ENCODE results near the gene RTL5.

Gene RTL5

DNA sequence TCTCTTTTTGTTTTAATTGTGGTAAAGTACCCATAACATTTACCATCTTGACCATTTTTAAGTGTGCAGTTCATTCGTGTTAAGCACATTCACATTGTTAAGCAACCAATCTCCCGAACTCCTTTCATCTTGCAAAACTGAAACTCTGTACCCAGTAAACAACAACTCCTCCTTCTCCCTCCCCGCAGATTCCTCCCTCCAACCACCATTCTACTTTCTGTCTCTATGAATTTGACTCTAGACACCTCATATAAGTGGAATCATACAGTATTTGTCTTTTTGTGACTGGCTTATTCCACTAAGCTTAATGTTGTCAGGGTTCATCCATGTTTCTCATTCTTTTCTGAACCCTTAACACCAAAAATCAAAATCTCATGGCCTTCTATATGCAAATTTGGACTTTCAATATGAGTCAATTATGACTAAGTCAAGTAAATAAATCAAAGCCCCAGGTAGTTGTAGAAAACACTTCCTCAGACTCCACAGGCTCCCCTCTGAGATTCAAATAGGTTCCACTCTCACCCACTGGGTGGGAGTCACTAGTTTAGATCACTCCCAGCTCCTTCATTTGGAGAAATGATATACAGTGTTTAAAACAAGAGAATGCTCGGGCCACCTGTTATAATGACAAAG is 9.8 kb upstream of the RTL5 start:
- H3K36me3 ChIP-seq (ENCODE audit: insufficient read depth, low read length): peaks cover 10% of the 10 kb centered on the region
- no peak overlapping the region for H3K9ac ChIP-seq (ENCODE audit: low read depth, low read length)
- no peaks in the 10 kb centered on the region for H3K9me3 ChIP-seq (ENCODE audit: control insufficient read depth, insufficient read depth, low read length)
- no peaks in the 10 kb centered on the region for H3K4me1 ChIP-seq (ENCODE audit: insufficient read depth, low read length)

- peaks cover 12% of the 10 kb centered on the region for H3K36me3 ChIP-seq (ENCODE audit: insufficient read depth, low read length)
- no peak overlapping the region for H3K9ac ChIP-seq (ENCODE audit: low read depth, low read length)
Observed at GRCh38 chrX:72139538-72139937, 7.8 kb upstream of the RTL5 start.

DNA sequence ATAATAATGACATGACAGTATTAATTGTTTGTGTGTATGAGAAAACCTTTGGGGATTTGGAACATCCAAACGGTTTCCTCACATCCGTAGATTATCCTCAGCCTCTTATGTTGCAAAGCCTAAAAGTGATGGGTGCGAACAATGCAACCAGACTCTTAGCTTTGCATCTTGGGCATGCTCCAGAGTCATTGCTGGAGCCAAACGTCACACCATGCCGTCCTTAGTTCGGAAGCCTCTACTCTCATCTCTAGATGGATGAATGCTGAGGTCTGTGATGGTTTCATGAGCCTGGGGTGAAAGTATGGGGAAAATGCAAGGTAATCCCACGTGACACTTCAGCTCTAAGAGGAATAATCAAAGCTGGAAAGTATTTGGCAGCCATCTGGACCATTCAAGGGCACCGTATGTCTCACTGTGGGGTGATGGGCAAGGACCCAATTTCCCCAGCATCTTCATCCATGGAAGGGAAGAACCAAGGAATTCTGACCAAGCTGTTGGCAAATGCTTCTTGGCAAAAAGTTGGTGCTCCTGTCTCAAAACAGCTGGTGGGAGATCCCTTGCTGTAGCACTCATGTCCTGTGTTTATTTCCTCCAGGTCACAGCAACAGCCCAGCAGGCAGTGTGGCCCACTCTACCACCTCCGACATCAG is 6.3 kb upstream of the RTL5 start:
- peaks cover 12% of the 10 kb centered on the region for H3K36me3 ChIP-seq (ENCODE audit: insufficient read depth, low read length)
- no peak overlapping the region for H3K9ac ChIP-seq (ENCODE audit: low read depth, low read length)
- H3K4me1 ChIP-seq (ENCODE audit: insufficient read depth, low read length): no peaks in the 10 kb centered on the region
- H3K9me3 ChIP-seq (ENCODE audit: control insufficient read depth, insufficient read depth, low read length): no peaks in the 10 kb centered on the region

More at GRCh38 chrX:72139538-72139937, 7.8 kb upstream of the RTL5 start:
- Histone ChIP-seq H3K4me1 (ENCODE audit: insufficient read depth, low read length) (no peaks in the 10 kb centered on the region), H3K9me3 (ENCODE audit: control insufficient read depth, insufficient read depth, low read length) (no peaks in the 10 kb centered on the region)

DNA sequence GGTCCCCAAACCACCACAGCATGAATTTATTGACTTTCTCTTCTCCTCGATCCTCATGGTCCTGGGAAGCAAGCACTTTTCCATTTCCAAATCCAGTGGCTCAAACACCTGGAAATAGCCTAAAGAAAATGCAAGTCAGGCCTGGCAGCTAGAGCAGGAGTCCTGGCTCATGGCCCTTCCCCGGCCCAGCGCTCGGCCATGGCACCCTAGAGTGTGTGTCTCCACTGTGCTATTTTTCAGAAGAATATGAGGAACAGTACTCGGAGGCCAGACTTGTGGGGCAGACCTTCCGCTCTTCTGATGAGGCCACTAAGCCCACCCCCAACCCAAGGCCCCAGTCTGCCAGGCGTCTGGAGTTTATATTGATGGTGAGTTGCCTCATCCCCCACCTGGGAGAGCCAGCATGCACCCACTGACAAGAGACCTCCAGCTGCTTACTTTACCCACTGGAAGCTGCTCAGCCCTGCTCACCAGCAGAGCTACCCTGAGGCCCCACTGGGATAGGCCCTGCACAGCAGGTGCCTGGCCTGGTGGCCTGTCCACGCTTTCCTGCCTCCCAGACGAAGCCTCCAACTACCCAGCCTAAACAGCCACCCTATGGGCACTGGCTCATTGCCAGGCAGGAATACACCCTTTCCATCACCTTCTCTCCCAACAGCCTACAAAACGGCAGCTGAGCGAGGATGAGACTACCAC is 2.3 kb upstream of the RTL5 start:
- Histone ChIP-seq H3K9me3 (ENCODE audit: control insufficient read depth, insufficient read depth, low read length) (no peaks in the 10 kb centered on the region), H3K4me1 (ENCODE audit: insufficient read depth, low read length) (no peaks in the 10 kb centered on the region), H3K36me3 (ENCODE audit: insufficient read depth, low read length) (peaks cover 8% of the 10 kb centered on the region), H3K9ac (ENCODE audit: low read depth, low read length) (no peak overlapping the region)

DNA sequence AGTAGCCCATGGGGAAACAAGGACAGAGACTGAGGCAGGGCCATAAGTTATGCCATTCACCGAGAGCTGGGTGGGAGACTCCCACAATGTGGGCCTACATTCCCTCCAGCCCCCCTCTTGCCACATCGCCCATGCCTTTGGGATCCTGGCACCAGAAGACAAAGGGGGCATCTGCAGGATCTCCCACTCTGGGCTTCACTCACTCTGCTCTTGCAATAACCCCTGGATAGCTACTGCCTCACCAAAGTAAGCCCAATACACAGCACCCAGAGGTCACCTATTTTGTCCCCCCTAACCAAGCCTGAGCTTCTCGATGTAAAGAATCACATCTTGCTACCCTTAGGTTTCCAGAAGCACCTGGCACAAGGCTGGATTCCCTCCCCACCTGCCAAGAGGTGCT is 741 bp upstream of the RTL5 start:
- Histone ChIP-seq H3K9me3 (ENCODE audit: control insufficient read depth, insufficient read depth, low read length) (no peaks in the 10 kb centered on the region), H3K9ac (ENCODE audit: low read depth, low read length) (no peak overlapping the region), H3K4me1 (ENCODE audit: insufficient read depth, low read length) (no peaks in the 10 kb centered on the region), H3K36me3 (ENCODE audit: insufficient read depth, low read length) (peaks cover 2% of the 10 kb centered on the region; the same call in 1 of the 2 replicates)

DNA sequence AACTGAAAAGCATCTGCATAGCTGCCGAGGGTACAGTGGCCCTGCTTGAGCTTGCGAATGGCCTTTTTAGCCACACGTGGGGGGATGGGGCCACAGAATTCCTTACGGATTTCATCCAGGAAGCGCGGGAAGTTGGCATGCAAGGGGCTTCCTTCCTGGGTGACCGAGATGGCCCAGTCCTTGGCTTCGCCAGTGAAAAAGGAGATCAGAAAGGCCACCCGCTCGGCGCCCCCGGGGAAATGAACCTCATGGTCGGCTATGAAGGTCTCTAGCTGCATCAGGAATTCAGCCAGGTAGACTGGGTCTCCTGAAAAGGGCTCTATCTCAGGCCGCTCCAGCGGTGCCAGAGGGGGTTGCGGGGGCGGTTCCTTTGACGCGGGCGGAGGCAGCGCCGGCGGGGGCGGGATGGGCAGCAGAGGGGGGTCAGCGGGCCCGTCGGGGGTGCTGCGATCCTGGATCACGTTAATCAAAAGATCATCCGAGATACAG is 909 bp downstream of the RTL5 start:
- H3K9ac ChIP-seq (ENCODE audit: low read depth, low read length): peak overlapping the region; percentile 53; the same call in 1 of the 2 replicates
- H3K36me3 ChIP-seq (ENCODE audit: insufficient read depth, low read length): peaks cover 2% of the 10 kb centered on the region; the same call in 1 of the 2 replicates
- H3K9me3 ChIP-seq (ENCODE audit: control insufficient read depth, insufficient read depth, low read length): no peaks in the 10 kb centered on the region
- peaks cover 15% of the 10 kb centered on the region for H3K4me1 ChIP-seq (ENCODE audit: insufficient read depth, low read length)

DNA sequence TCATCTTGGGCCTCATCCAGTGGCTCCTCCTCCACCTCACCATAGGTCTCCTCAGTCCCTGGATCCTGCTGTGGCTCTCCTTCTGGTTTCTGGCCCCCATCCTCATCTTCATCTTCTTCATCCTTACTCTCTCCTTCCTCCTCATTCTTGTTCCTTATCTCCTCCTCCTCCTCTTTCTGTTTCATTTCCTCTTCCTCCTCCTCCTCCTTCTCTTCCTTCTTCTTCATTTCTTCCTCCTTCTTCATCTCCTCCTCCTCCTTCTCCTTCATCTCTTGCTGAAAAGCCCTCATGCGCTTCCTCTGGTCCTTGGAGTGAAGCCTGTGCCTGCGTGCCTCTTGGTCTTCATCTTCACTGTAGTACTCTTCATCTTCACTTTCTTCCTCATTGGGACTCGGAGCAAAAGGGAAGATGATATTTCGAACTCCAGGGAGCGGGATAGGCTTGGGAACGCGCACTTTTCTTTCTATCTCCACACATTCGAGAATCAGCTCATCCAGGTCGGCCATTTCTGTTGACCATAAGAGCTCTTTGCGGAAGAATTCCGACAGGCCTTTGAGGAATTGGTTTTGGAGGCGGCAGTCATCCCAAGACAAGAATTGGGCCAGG is 1.5 kb downstream of the RTL5 start:
- Histone ChIP-seq H3K9me3 (ENCODE audit: control insufficient read depth, insufficient read depth, low read length) (no peaks in the 10 kb centered on the region), H3K36me3 (ENCODE audit: insufficient read depth, low read length) (no peaks in the 10 kb centered on the region; the same call in 1 of the 2 replicates), H3K9ac (ENCODE audit: low read depth, low read length) (peak overlapping the region; percentile 53; the same call in 1 of the 2 replicates), H3K4me1 (ENCODE audit: insufficient read depth, low read length) (peaks cover 15% of the 10 kb centered on the region)

DNA sequence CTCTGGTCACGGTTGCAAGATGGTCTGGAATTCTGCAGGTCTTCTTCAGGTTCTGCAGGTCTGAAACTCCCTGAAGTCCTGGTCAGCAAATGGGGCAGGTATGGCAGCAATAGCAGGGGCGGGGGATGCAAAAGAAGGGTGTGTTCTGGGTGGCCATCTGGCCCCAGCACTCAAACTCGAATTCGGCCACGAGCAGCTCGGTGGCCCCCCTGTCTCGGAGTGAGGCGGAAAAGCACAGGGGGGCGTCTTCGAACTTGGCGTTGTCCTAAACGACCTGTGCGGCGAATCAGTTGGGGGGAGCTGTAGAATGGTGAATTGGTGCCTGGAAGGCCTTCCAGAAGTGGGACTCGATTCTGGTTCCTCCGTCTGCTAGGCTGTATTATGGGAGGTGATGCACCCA is 2.1 kb downstream of the RTL5 start:
- Histone ChIP-seq H3K4me1 (ENCODE audit: insufficient read depth, low read length) (peaks cover 15% of the 10 kb centered on the region), H3K36me3 (ENCODE audit: insufficient read depth, low read length) (no peaks in the 10 kb centered on the region; the same call in 1 of the 2 replicates), H3K9ac (ENCODE audit: low read depth, low read length) (no peak overlapping the region), H3K9me3 (ENCODE audit: control insufficient read depth, insufficient read depth, low read length) (no peaks in the 10 kb centered on the region)

- Histone ChIP-seq H3K9ac (ENCODE audit: low read depth, low read length) (no peak overlapping the region), H3K9me3 (ENCODE audit: control insufficient read depth, insufficient read depth, low read length) (no peaks in the 10 kb centered on the region), H3K36me3 (ENCODE audit: insufficient read depth, low read length) (no peaks in the 10 kb centered on the region), H3K4me1 (ENCODE audit: insufficient read depth, low read length) (peaks cover 20% of the 10 kb centered on the region)
Observed at GRCh38 chrX:72128881-72129280, 2.8 kb downstream of the RTL5 start.

DNA sequence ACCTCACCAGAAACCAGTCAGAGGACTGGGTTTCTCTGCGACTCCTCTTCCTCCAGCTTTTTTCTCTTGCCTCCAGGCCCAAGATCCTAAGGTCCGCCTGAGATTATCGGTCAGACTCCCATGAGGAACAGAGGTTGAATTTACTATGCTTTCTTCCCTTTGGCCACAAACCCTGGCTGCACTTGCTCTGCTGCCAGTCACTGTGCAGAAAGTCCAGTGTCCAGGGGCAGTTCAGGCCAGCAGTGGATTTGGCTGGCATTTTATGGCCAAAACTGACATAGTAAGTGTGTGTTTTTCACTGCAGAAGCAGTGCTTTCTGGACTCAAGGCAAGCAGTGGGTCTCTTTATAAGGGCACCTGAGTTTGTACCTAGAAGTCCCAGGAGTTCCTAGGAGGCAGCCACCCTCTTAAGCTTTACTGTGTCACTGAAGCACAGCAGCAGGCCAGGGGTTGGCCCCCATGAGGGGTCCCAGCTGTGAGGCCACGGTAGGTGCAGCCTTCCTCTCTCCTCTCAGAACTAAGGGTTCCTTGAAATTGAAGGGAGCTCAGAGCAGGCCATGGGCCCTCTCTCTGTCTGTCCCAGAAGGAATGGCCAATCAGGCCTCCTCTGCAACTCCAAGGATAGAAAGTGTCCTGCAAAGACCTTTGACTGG is 3.4 kb downstream of the RTL5 start:
- no peak overlapping the region for H3K9ac ChIP-seq (ENCODE audit: low read depth, low read length)
- no peaks in the 10 kb centered on the region for H3K9me3 ChIP-seq (ENCODE audit: control insufficient read depth, insufficient read depth, low read length)
- H3K4me1 ChIP-seq (ENCODE audit: insufficient read depth, low read length): peaks cover 24% of the 10 kb centered on the region
- H3K36me3 ChIP-seq (ENCODE audit: insufficient read depth, low read length): no peaks in the 10 kb centered on the region

DNA sequence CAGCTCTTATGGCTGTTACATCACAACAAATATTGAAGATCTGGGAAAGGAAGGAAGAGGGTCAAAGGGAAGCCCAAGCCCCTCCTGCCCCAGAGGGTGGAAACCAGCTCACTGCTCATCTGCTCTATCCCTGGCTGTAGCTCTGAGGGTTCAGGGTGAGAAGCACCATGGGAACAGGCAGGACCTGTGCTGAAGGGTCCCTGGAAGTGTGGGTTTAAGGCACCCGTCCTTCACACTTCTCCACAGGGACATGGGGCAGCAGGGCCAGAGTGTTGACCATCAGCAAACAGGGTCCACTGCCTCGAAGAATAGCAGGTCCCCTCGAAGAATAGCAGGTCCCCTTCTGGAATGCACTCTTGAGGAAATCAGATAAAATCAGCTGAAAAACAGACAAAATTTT is 4.4 kb downstream of the RTL5 start:
- H3K36me3 ChIP-seq (ENCODE audit: insufficient read depth, low read length): no peaks in the 10 kb centered on the region
- H3K9me3 ChIP-seq (ENCODE audit: control insufficient read depth, insufficient read depth, low read length): no peaks in the 10 kb centered on the region
- H3K4me1 ChIP-seq (ENCODE audit: insufficient read depth, low read length): peaks cover 26% of the 10 kb centered on the region
- H3K9ac ChIP-seq (ENCODE audit: low read depth, low read length): no peak overlapping the region

DNA sequence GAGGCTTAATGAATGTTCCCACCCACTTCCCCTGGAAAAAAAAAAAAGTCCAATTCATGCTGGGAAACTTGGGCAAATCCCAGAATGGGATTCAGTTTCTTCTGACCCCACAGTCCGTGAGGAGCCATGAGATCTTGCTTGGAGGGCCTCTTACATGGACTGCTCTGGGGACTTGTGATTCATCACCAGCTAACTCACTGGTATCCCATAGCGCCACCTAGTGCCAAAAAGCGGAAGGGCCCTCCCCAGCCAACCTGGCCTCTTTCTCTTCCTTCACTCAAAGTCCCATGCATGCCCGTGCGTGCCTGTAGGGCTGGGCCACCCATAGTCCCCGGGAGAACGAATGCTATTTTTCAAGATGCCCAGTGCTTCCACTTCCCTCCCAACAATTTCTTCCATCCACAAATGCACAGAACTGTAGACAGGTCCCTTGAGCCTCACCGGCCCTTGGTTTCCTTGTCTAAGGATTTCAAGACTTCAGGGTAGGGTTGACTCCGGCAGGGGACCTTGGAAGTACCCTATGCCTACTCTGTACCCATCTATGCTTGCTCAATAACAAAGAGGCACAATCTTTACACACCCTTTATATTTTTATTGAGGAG is 5.1 kb downstream of the RTL5 start:
- peaks cover 26% of the 10 kb centered on the region for H3K4me1 ChIP-seq (ENCODE audit: insufficient read depth, low read length)
- no peaks in the 10 kb centered on the region for H3K36me3 ChIP-seq (ENCODE audit: insufficient read depth, low read length)
- no peak overlapping the region for H3K9ac ChIP-seq (ENCODE audit: low read depth, low read length)
- no peaks in the 10 kb centered on the region for H3K9me3 ChIP-seq (ENCODE audit: control insufficient read depth, insufficient read depth, low read length)

- Histone ChIP-seq H3K4me1 (ENCODE audit: insufficient read depth, low read length) (peaks cover 26% of the 10 kb centered on the region), H3K9ac (ENCODE audit: low read depth, low read length) (no peak overlapping the region), H3K36me3 (ENCODE audit: insufficient read depth, low read length) (no peaks in the 10 kb centered on the region), H3K9me3 (ENCODE audit: control insufficient read depth, insufficient read depth, low read length) (no peaks in the 10 kb centered on the region)
Observed at GRCh38 chrX:72126048-72126415, 5.7 kb downstream of the RTL5 start.

Data from ES-I3 (cell line).